NCI-H2029 treated with DMSO at 0.1 percent for 48 hours (cell line): Measurements from ENCODE around the gene PPFIBP1.
"Not testable (repeated sequence)": the region's sequence is repeated elsewhere in the genome, so short reads cannot be mapped to it uniquely, and the experiment has no call there.

Source experiments
- DNase-seq: peaks from one replicate; lab custom pipeline; 2025; lab: John Stamatoyannopoulos, UW

Gene PPFIBP1

GRCh38 chr12:27627853-27628469 is 104.0 kb downstream of the PPFIBP1 start:
- not testable (repeated sequence) for DNase-seq

GRCh38 chr12:27630219-27630618 is 106.2 kb downstream of the PPFIBP1 start:
- DNase-seq: not testable (repeated sequence)

GRCh38 chr12:27631365-27631764 is 107.4 kb downstream of the PPFIBP1 start:
- no peak for DNase-seq

- DNase-seq: no peak
Observed at GRCh38 chr12:27631813-27632491, 107.9 kb downstream of the PPFIBP1 start.

GRCh38 chr12:27635349-27635972 is 111.5 kb downstream of the PPFIBP1 start:
- peak; percentile 15 for DNase-seq

- not testable (repeated sequence) for DNase-seq
Observed at GRCh38 chr12:27636569-27636968, 112.6 kb downstream of the PPFIBP1 start.

GRCh38 chr12:27637524-27637923 is 113.5 kb downstream of the PPFIBP1 start:
- no peak for DNase-seq

GRCh38 chr12:27639265-27639664 is 115.3 kb downstream of the PPFIBP1 start:
- DNase-seq: no peak

GRCh38 chr12:27640566-27641200 is 116.7 kb downstream of the PPFIBP1 start:
- DNase-seq: not testable (repeated sequence)

- DNase-seq: not testable (repeated sequence)
Observed at GRCh38 chr12:27642361-27642760, 118.4 kb downstream of the PPFIBP1 start.

- not testable (repeated sequence) for DNase-seq
Observed at GRCh38 chr12:27642892-27643291, 118.9 kb downstream of the PPFIBP1 start.

GRCh38 chr12:27644158-27644845 is 120.3 kb downstream of the PPFIBP1 start:
- peak; percentile 57 for DNase-seq

- DNase-seq: peak; percentile 29
Observed at GRCh38 chr12:27645671-27646070, 121.7 kb downstream of the PPFIBP1 start.

- no peak for DNase-seq
Observed at GRCh38 chr12:27646149-27646548, 122.1 kb downstream of the PPFIBP1 start.

GRCh38 chr12:27650011-27650410 is 126.0 kb downstream of the PPFIBP1 start:
- DNase-seq: no peak

- no peak for DNase-seq
Observed at GRCh38 chr12:27651201-27651600, 127.2 kb downstream of the PPFIBP1 start.

GRCh38 chr12:27652174-27652763 is 128.3 kb downstream of the PPFIBP1 start:
- DNase-seq: peak; percentile 65

- DNase-seq: no peak
Observed at GRCh38 chr12:27653661-27654060, 129.7 kb downstream of the PPFIBP1 start.

GRCh38 chr12:27655476-27655875 is 131.5 kb downstream of the PPFIBP1 start:
- not testable (repeated sequence) for DNase-seq

GRCh38 chr12:27657296-27657695 is 133.3 kb downstream of the PPFIBP1 start:
- no peak for DNase-seq

- DNase-seq: no peak
Observed at GRCh38 chr12:27665704-27666103, 141.7 kb downstream of the PPFIBP1 start.

- no peak for DNase-seq
Observed at GRCh38 chr12:27666510-27666909, 142.5 kb downstream of the PPFIBP1 start.
